Activated CD8-positive, alpha-beta T cell treated with anti-CD3 and anti-CD28 coated beads for 36 hours (primary cell): Measurements from ENCODE around the gene BIRC5. TPM values are rescaled to one million over a fixed set of nuclear protein-coding genes. Genes with fewer than 3 reads are reported as not detected.

Experiments used
- ATAC-seq: fragments of 200-7000 bp; cut with Tn5 transposase; one replicate; pipeline ENCODE4 v1.10.0; 2021; ENCODE audit warnings: mild to moderate bottlenecking, moderate library complexity
- CTCF ChIA-PET: fragments of 350-600 bp; sonication (Branson Sonifier 250); formaldehyde crosslinking; loops from one replicate; lab custom pipeline; 2021; ENCODE audit warnings: antibody characterized with exemption; lab: Charles Lee
- POLR2A ChIA-PET: fragments of 350-600 bp; sonication (Branson Sonifier 250); formaldehyde crosslinking; loops from one replicate; lab custom pipeline; 2021; ENCODE audit warnings: antibody characterized with exemption; lab: Charles Lee
- DNase-seq: peaks from one replicate; pipeline ENCODE4 v3.0.0-alpha.2; 2020
- H3K27ac Mint-ChIP-seq: one replicate; pipeline ENCODE4 v1.8.0; 2021; ENCODE audit warnings: mild to moderate bottlenecking, mixed read lengths
- H3K27me3 Mint-ChIP-seq: one replicate; pipeline ENCODE4 v1.8.0; 2021; ENCODE audit warnings: mixed read lengths
- H3K36me3 Mint-ChIP-seq: one replicate; pipeline ENCODE4 v1.8.0; 2021; ENCODE audit warnings: low read depth, mixed read lengths
- H3K4me1 Mint-ChIP-seq: one replicate; pipeline ENCODE4 v1.8.0; 2021; ENCODE audit warnings: low read depth, mixed read lengths
- H3K4me3 Mint-ChIP-seq: one replicate; pipeline ENCODE4 v1.8.0; 2021; ENCODE audit warnings: mild to moderate bottlenecking, moderate library complexity, mixed read lengths
- H3K9me3 Mint-ChIP-seq: one replicate; pipeline ENCODE4 v1.8.0; 2021; ENCODE audit warnings: mixed read lengths
- CTCF ChIP-seq: fragments of 200-600 bp; IDR thresholded peaks from one replicate; pipeline ENCODE4 v1.8.0; 2022; ENCODE audit warnings: antibody characterized with exemption, mild to moderate bottlenecking
- intact Hi-C: fragments of 100-400 bp; cut with micrococcal nuclease; formaldehyde crosslinking; loops from one replicate; pipeline ENCODE4 v1.10.0; 2022
- total RNA-seq, 2 experiments: library from RNA; stranded (reverse); gene quantifications; one replicate each; pipeline ENCODE4 v1.2.3, GENCODE V29; 2021

Gene BIRC5
- total RNA-seq, 2 experiments from 2014 or later, result 90.6 to 93.7 TPM

- no peaks in the 10 kb centered on the region for H3K36me3 Mint-ChIP-seq
- ATAC-seq (no peak), DNase-seq (no peak)
- CTCF ChIA-PET, result interaction anchor here (0.5 to 1.0 kb wide), 2 partner anchors 18 to 20 kb away, joined by 3 read pairs; no protein-coding TSS in a partner anchor
- no peaks in the 10 kb centered on the region for H3K9me3 Mint-ChIP-seq
- H3K27ac Mint-ChIP-seq, result no peak within 1 kb of the TSS
- peaks cover 15% of the 10 kb centered on the region for H3K4me1 Mint-ChIP-seq
- no peak for TF ChIP-seq CTCF
- peaks cover 32% of the 10 kb centered on the region for H3K27me3 Mint-ChIP-seq
- H3K4me3 Mint-ChIP-seq, result no peak within 1 kb of the TSS
- POLR2A ChIA-PET, result interaction anchor here (1.4 kb wide), 1 partner anchor 19 kb away, joined by 3 read pairs; no protein-coding TSS in a partner anchor
- intact Hi-C loops, result no loop called here
Observed at GRCh38 chr17:78230996-78231935, 17.2 kb downstream of the BIRC5 start, which contains the start of gene TMEM235. Gene TMEM235, plus strand, starts transcription at chr17:78231631. Its CDS starts 393 bp downstream, at chr17:78232024.

GRCh38 chr17:78231991-78232858 is 18.2 kb downstream of the BIRC5 start:
- ATAC-seq, result peak; percentile 77
- Mint-ChIP-seq H3K27me3 (peaks cover 28% of the 10 kb centered on the region), H3K27ac (no peak overlapping the region), H3K9me3 (no peaks in the 10 kb centered on the region), H3K4me1 (peaks cover 15% of the 10 kb centered on the region), H3K4me3 (no peak overlapping the region), H3K36me3 (no peaks in the 10 kb centered on the region)
- CTCF ChIA-PET, result interaction anchor here (1.0 kb wide), 1 partner anchor 17 kb away, joined by 3 read pairs; no protein-coding TSS in a partner anchor
- intact Hi-C loops, result no loop called here
- TF ChIP-seq CTCF, result no peak
- POLR2A ChIA-PET, result interaction anchor here (1.4 kb wide), 1 partner anchor 18 kb away, joined by 3 read pairs; no protein-coding TSS in a partner anchor
- DNase-seq, result peak; percentile 56

DNA sequence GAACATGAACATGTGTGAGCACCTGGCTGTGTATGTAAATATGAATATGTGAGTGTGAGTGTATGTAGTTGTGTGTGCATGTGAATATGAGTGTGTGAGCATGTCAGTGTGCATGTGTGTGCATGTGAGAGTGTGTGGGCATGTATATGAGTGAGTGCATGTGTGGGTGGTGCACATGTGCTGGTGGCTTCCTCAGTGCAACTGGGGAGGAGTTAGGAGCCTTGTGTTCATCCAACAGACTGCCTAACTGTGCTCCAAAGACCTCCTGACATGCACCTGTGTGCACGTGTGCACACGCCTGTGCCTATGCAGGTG is 18.8 kb downstream of the BIRC5 start:
- Mint-ChIP-seq H3K4me1 (peaks cover 12% of the 10 kb centered on the region), H3K9me3 (no peaks in the 10 kb centered on the region), H3K27ac (no peak overlapping the region), H3K4me3 (no peak overlapping the region), H3K27me3 (peaks cover 24% of the 10 kb centered on the region), H3K36me3 (no peaks in the 10 kb centered on the region)
- ATAC-seq (peak; percentile 47), DNase-seq (no peak)
- CTCF ChIA-PET, result no interaction called here
- intact Hi-C loops, result no loop called here
- no peak for TF ChIP-seq CTCF
- POLR2A ChIA-PET, result no interaction called here

- CTCF ChIA-PET, result no interaction called here
- POLR2A ChIA-PET, result no interaction called here
- Mint-ChIP-seq H3K36me3 (no peaks in the 10 kb centered on the region), H3K4me3 (no peak overlapping the region), H3K4me1 (peaks cover 12% of the 10 kb centered on the region), H3K9me3 (no peaks in the 10 kb centered on the region), H3K27ac (no peak overlapping the region), H3K27me3 (peaks cover 22% of the 10 kb centered on the region)
- DNase-seq (no peak), ATAC-seq (no peak)
- no peak for TF ChIP-seq CTCF
- intact Hi-C loops, result no loop called here
Observed at GRCh38 chr17:78233678-78234077, 19.6 kb downstream of the BIRC5 start.
